B cell (primary cell): Measurements from ENCODE around the gene FIBP. TPM values are rescaled to one million over a fixed set of nuclear protein-coding genes. Genes with fewer than 3 reads are reported as not detected.

Source experiments
- ATAC-seq: fragments of 200-7000 bp; cut with Tn5 transposase; one replicate; pipeline ENCODE4 v1.10.0; 2021; ENCODE audit warnings: low read depth, mild to moderate bottlenecking, moderate number of reproducible peaks, moderate library complexity
- CTCF ChIA-PET: fragments of 350-600 bp; sonication (Branson Sonifier 250); formaldehyde crosslinking; loops from one replicate; lab custom pipeline; 2021; ENCODE audit warnings: antibody characterized with exemption, inconsistent platforms; lab: Charles Lee
- POLR2A ChIA-PET: fragments of 350-600 bp; sonication (Branson Sonifier 250); formaldehyde crosslinking; loops from one replicate; lab custom pipeline; 2021; ENCODE audit warnings: antibody characterized with exemption; lab: Charles Lee
- DNase-seq: peaks from one replicate; pipeline ENCODE4 v3.0.0; 2013
- H2AFZ ChIP-seq: 2 replicates; pipeline ENCODE4 v1.6.1; 2012; ENCODE audit warnings: mild to moderate bottlenecking, low read depth, low read length; ENCODE audit not compliant: insufficient read depth, poor library complexity, severe bottlenecking
- H3K27ac ChIP-seq, 2 donors: 1 replicate in 1 of 2; 2 replicates in 1 of 2; pipeline ENCODE4 v1.5.1; 2012 to 2013; ENCODE audit warnings: low read length in 2 of 2, mild to moderate bottlenecking in 2 of 2, moderate library complexity in 1 of 2
- H3K27me3 ChIP-seq, 4 experiments: fragments of 200-600 bp in 1 of 4; sonication (generic) in 1 of 4; replicated peaks in 1 of 4; 1 replicate in 2 of 4; 2 replicates in 2 of 4; pipeline versions ENCODE4 v1.6.1 to v1.7.0; 2013 to 2016; ENCODE audit warnings: low read length in 3 of 4, mild to moderate bottlenecking in 2 of 4, mixed read lengths in 1 of 4, moderate library complexity in 1 of 4; ENCODE audit not compliant: insufficient read depth in 4 of 4, control insufficient read depth in 3 of 4; ENCODE audit errors: control extremely low read depth in 1 of 4
- H3K36me3 ChIP-seq, 2 experiments: replicated peaks in 1 of 2; 1 replicate in 1 of 2; 2 replicates in 1 of 2; pipeline versions ENCODE4 v1.6.1 to v1.7.1; 2013; ENCODE audit warnings: low read length in 1 of 2; ENCODE audit not compliant: insufficient read depth in 2 of 2, control insufficient read depth in 1 of 2; ENCODE audit errors: control extremely low read depth in 1 of 2, extremely low read depth in 1 of 2
- H3K4me1 ChIP-seq, 2 donors: fragments of 200-600 bp in 1 of 2; sonication (generic) in 1 of 2; 1 replicate in 1 of 2; 2 replicates in 1 of 2; pipeline versions ENCODE4 v1.5.1 to v1.6.1; 2013 to 2017; ENCODE audit warnings: low read length in 2 of 2; ENCODE audit not compliant: control insufficient read depth in 2 of 2, insufficient read depth in 2 of 2
- H3K4me2 ChIP-seq: replicated peaks from 2 replicates; pipeline ENCODE3; 2012; ENCODE audit warnings: mild to moderate bottlenecking, low read depth, low read length; ENCODE audit not compliant: poor library complexity, severe bottlenecking
- H3K4me3 ChIP-seq, 5 experiments: fragments of 200-600 bp in 1 of 5; sonication (generic) in 1 of 5; 1 replicate in 3 of 5; 2 replicates in 2 of 5; pipeline versions ENCODE4 v1.5.1 to v1.7.0; 2011 to 2016; ENCODE audit warnings: low read length in 4 of 5, mild to moderate bottlenecking in 4 of 5, low read depth in 2 of 5, control low read depth in 1 of 5, moderate library complexity in 1 of 5; ENCODE audit not compliant: insufficient read depth in 1 of 5; ENCODE audit errors: control extremely low read depth in 1 of 5, extremely low read depth in 1 of 5
- H3K79me2 ChIP-seq: fragments of 200-600 bp; sonication (generic); one replicate; pipeline ENCODE4 v1.6.0; 2016; ENCODE audit warnings: low read length; ENCODE audit not compliant: control insufficient read depth, insufficient read depth
- H3K9ac ChIP-seq: fragments of 200-600 bp; sonication (generic); 2 replicates; pipeline ENCODE4 v1.6.1; 2017; ENCODE audit warnings: mild to moderate bottlenecking, low read length, moderate library complexity
- H3K9me3 ChIP-seq, 3 donors: one replicate each; pipeline versions ENCODE4 v1.6.1 to v1.7.1; 2013; ENCODE audit warnings: low read length in 2 of 3; ENCODE audit not compliant: control insufficient read depth in 2 of 3, insufficient read depth in 1 of 3; ENCODE audit errors: control extremely low read depth in 1 of 3
- H4K20me1 ChIP-seq: 2 replicates; pipeline ENCODE4 v1.6.0; 2012; ENCODE audit warnings: mild to moderate bottlenecking, low read length; ENCODE audit not compliant: insufficient read depth, control insufficient read depth, poor library complexity, severe bottlenecking
- H3K27ac Mint-ChIP-seq: one replicate; pipeline ENCODE4 v1.8.0; 2021; ENCODE audit warnings: mixed read lengths
- H3K27me3 Mint-ChIP-seq: one replicate; pipeline ENCODE4 v1.8.0; 2021; ENCODE audit warnings: mixed read lengths
- H3K4me1 Mint-ChIP-seq: one replicate; pipeline ENCODE4 v1.8.0; 2021; ENCODE audit warnings: mixed read lengths
- H3K4me3 Mint-ChIP-seq: one replicate; pipeline ENCODE4 v1.8.0; 2021; ENCODE audit warnings: mixed read lengths
- H3K9me3 Mint-ChIP-seq: one replicate; pipeline ENCODE4 v1.8.0; 2022; ENCODE audit warnings: mixed read lengths; ENCODE audit not compliant: insufficient read depth
- CTCF ChIP-seq: fragments of 200-600 bp; IDR thresholded peaks from one replicate; pipeline ENCODE4 v1.8.0; 2022; ENCODE audit warnings: antibody characterized with exemption, mild to moderate bottlenecking
- EZH2 ChIP-seq: IDR thresholded peaks from 2 replicates; pipeline ENCODE4 v1.6.1; 2012; ENCODE audit warnings: borderline replicate concordance, low read depth, mild to moderate bottlenecking, moderate library complexity, low read length; ENCODE audit not compliant: insufficient read depth, poor library complexity, severe bottlenecking
- WGBS: methylation state at CpG from one replicate; pipeline ENCODE4 v1.1.5; 2013; ENCODE audit warnings: missing lambda C conversion rate; ENCODE audit not compliant: insufficient coverage; 5-methylcytosine and 5-hydroxymethylcytosine counted together
- intact Hi-C: fragments of 100-400 bp; cut with micrococcal nuclease; formaldehyde crosslinking; loops from one replicate; pipeline ENCODE4 v1.10.0; 2022
- polyA plus RNA-seq: library from polyadenylated mRNA; depleted of rRNA; stranded (reverse); fragments of >200 nt; gene quantifications from 2 replicates; pipeline ENCODE4 v1.2.3, GENCODE V29; 2012
- total RNA-seq, 2 donors: library from RNA; stranded (reverse); fragments of 120-200 nt in 1 of 2; gene quantifications; 1 replicate in 1 of 2; 2 replicates in 1 of 2; pipeline versions ENCODE4 v1.2.3 to v1.2.4, GENCODE V29; 2013 to 2022

Gene FIBP
- total and polyA plus RNA-seq, 2 donors (not counting 1 experiment from before 2014, with no cell fraction given): 63.4 to 128 TPM

- WGBS: 2% methylated on average over 57 of the region's 57 CpGs
- Mint-ChIP-seq H3K4me1 (peaks cover 55% of the 10 kb centered on the region), H3K27me3 (no peaks in the 10 kb centered on the region), H3K4me3 (peak overlapping the region; percentile 94), H3K27ac (peak overlapping the region; percentile 95), H3K9me3 (no peaks in the 10 kb centered on the region)
- H3K27ac ChIP-seq: peak overlapping the region; percentile 71 to 77
- H3K4me1 ChIP-seq: peaks cover 27 to 52% of the 10 kb centered on the region in 2 donors
- no peak for TF ChIP-seq CTCF
- TF ChIP-seq EZH2: no peak
- intact Hi-C loops: loop anchor here (5.0 kb wide), 1 partner anchor 410 kb away; the partner anchor contains the start of gene RAB1B
- H3K9me3 ChIP-seq: peaks cover 0 to under 1% (median 0%) of the 10 kb centered on the region in 3 donors
- ChIA-PET CTCF (interaction anchor here (1.0 to 8.6 kb wide), 3 partner anchors 31 to 77 kb away, joined by 3 to 244 read pairs (median 4); partner anchors contain the start of genes CCDC85B and FIBP), POLR2A (interaction anchor here (0.5 to 4.8 kb wide), 8 partner anchors 8 to 242 kb away, joined by 3 to 65 read pairs (median 4); partner anchors contain the start of genes CCDC85B, FIBP, PCNX3 and SNX32)
- peaks cover 56% of the 10 kb centered on the region for H3K79me2 ChIP-seq
- no peaks in the 10 kb centered on the region for H3K27me3 ChIP-seq
- H4K20me1 ChIP-seq: peaks cover 63% of the 10 kb centered on the region
- H3K4me3 ChIP-seq: peak overlapping the region; percentile 83 to 98 (median 95)
- H3K36me3 ChIP-seq: peaks cover 0 to 53% of the 10 kb centered on the region in 2 experiments
- peak overlapping the region; percentile 79 for H3K9ac ChIP-seq
- H2AFZ ChIP-seq: peak overlapping the region; percentile 61
- DNase-seq (peak; percentile 91), ATAC-seq (peak; percentile 34)
- peak overlapping the region; percentile 94 for H3K4me2 ChIP-seq
Observed at GRCh38 chr11:65856689-65857499, 31.4 kb downstream of the FIBP start.
